A549 (cell line): ENCODE data around the gene BORA. TPM values are rescaled to one million over a fixed set of nuclear protein-coding genes. Genes with fewer than 3 reads are reported as not detected.

Source experiments
- ATAC-seq, 2 experiments: fragments of 200-7000 bp in 1 of 2; fragments of >200 bp in 1 of 2; cut with Nextera tagmentation in 1 of 2; cut with Tn5 transposase in 1 of 2; 3 replicates each; pipeline versions ENCODE4 v1.8.0 to v1.9.1; 2018 to 2020; ENCODE audit warnings: mild to moderate bottlenecking in 1 of 2, moderate library complexity in 1 of 2
- CTCF ChIA-PET: fragments of 300-600 bp; sonication (Branson Sonifier 250); formaldehyde crosslinking; extraction: SDS; loops from one replicate; lab custom pipeline; 2021; ENCODE audit warnings: antibody characterized with exemption, inconsistent platforms; lab: Yijun Ruan, JAX
- POLR2A ChIA-PET: fragments of 350-600 bp; formaldehyde crosslinking; extraction: SDS; loops from one replicate; lab custom pipeline; 2021; ENCODE audit warnings: antibody characterized with exemption, inconsistent platforms; lab: Yijun Ruan, JAX
- DNase-seq, 2 experiments: peaks; one replicate each; pipeline versions ENCODE4 v3.0.0 to v3.0.0-alpha.2; 2011 to 2016; ENCODE audit warnings: low read depth in 1 of 2, low spot score in 1 of 2
- FAIRE-seq: peaks from 2 replicates; lab custom pipeline; 2011; peaks lifted over from hg19 to GRCh38; lab: Jason Lieb, UNC
- H3K27ac ChIP-seq, 2 experiments: fragments of >200 bp; sonication (Bioruptor Twin); formaldehyde crosslinking; 3 replicates each; pipeline ENCODE4 v1.5.1; 2016 to 2017
- H3K4me1 ChIP-seq: fragments of >200 bp; sonication (Bioruptor Twin); formaldehyde crosslinking; 3 replicates; pipeline ENCODE4 v1.6.1; 2016
- H3K4me2 ChIP-seq: fragments of >200 bp; sonication (Bioruptor Twin); formaldehyde crosslinking; 3 replicates; pipeline ENCODE4 v1.6.1; 2016
- H3K4me3 ChIP-seq: fragments of >200 bp; sonication (Bioruptor Twin); formaldehyde crosslinking; 3 replicates; pipeline ENCODE4 v1.5.1; 2016
- H3K9me3 ChIP-seq: fragments of >200 bp; sonication (Bioruptor Twin); formaldehyde crosslinking; 3 replicates; pipeline ENCODE4 v1.6.1; 2016
- CEBPB ChIP-seq, 2 experiments: fragments of >200 bp in 1 of 2; sonication (Bioruptor Twin) in 1 of 2; formaldehyde crosslinking in 1 of 2; IDR thresholded peaks; 2 replicates each; pipeline ENCODE4 v1.6.1; 2012 to 2016
- CTCF ChIP-seq: fragments of >200 bp; sonication (Bioruptor Twin); formaldehyde crosslinking; IDR thresholded peaks from 3 replicates; pipeline ENCODE4 v1.5.1; 2016
- EHF ChIP-seq: fragments of 250-450 bp; sonication (Bioruptor Pico); IDR thresholded peaks from 2 replicates; pipeline ENCODE4 v1.5.0; 2020; ENCODE audit warnings: mild to moderate bottlenecking
- EHMT2 ChIP-seq: fragments of 200-600 bp; sonication (generic); IDR thresholded peaks from 2 replicates; pipeline ENCODE4 v1.6.1; 2016; ENCODE audit warnings: antibody characterized with exemption, low read depth, mild to moderate bottlenecking, moderate library complexity
- ELK1 ChIP-seq: fragments of 150-350 bp; IDR thresholded peaks from 2 replicates; pipeline ENCODE4 v1.6.1; 2014; ENCODE audit warnings: low read depth, mild to moderate bottlenecking, low read length
- EP300 ChIP-seq, 2 experiments: fragments of >200 bp; sonication (Bioruptor Twin); formaldehyde crosslinking; IDR thresholded peaks; 2 replicates in 1 of 2; 3 replicates in 1 of 2; pipeline ENCODE4 v1.6.1; 2016 to 2017
- ESRRA ChIP-seq: fragments of 150-350 bp; IDR thresholded peaks from 2 replicates; pipeline ENCODE4 v1.6.1; 2014; ENCODE audit warnings: mild to moderate bottlenecking, low read length, borderline replicate concordance
- FOSL2 ChIP-seq, 2 experiments: fragments of 450-650 bp in 1 of 2; fragments of >200 bp in 1 of 2; sonication (Bioruptor Twin) in 1 of 2; formaldehyde crosslinking; IDR thresholded peaks; 2 replicates each; pipeline versions ENCODE4 v1.5.0 to v1.6.1; 2016 to 2020; ENCODE audit warnings: mild to moderate bottlenecking in 1 of 2, moderate library complexity in 1 of 2
- HDAC2 ChIP-seq: fragments of 200-600 bp; sonication (generic); IDR thresholded peaks from 2 replicates; pipeline ENCODE4 v1.6.1; 2016
- HMGXB4 ChIP-seq: fragments of 250-450 bp; sonication (Bioruptor Pico); IDR thresholded peaks from 2 replicates; pipeline ENCODE4 v1.5.0; 2021; ENCODE audit warnings: mild to moderate bottlenecking, moderate library complexity, borderline replicate concordance
- JUNB ChIP-seq: fragments of >200 bp; sonication (Bioruptor Twin); formaldehyde crosslinking; IDR thresholded peaks from 2 replicates; pipeline ENCODE4 v1.6.1; 2016
- KDM1A ChIP-seq: fragments of 200-600 bp; sonication (generic); IDR thresholded peaks from 2 replicates; pipeline ENCODE4 v1.6.1; 2016; ENCODE audit warnings: low read depth, mild to moderate bottlenecking
- MAX ChIP-seq: IDR thresholded peaks from 2 replicates; pipeline ENCODE4 v1.6.1; 2012
- MYC ChIP-seq: IDR thresholded peaks from 2 replicates; pipeline ENCODE4 v1.6.1; 2012; ENCODE audit warnings: mild to moderate bottlenecking, inconsistent platforms, low read length, improper control_type of control experiment, borderline replicate concordance
- NR3C1 ChIP-seq: fragments of >200 bp; sonication (Bioruptor Twin); formaldehyde crosslinking; IDR thresholded peaks from 3 replicates; pipeline ENCODE4 v1.6.1; 2017
- POLR2A ChIP-seq: IDR thresholded peaks from 2 replicates; pipeline ENCODE4 v1.6.1; 2012; ENCODE audit warnings: mild to moderate bottlenecking, low read length
- POLR2AphosphoS2 ChIP-seq: conservative IDR thresholded peaks from 2 replicates; pipeline ENCODE4 v1.6.1; 2012; ENCODE audit warnings: low read length, improper control_type of control experiment, inconsistent platforms
- RAD21 ChIP-seq, 2 experiments: fragments of >200 bp in 1 of 2; sonication (Bioruptor Twin) in 1 of 2; formaldehyde crosslinking in 1 of 2; IDR thresholded peaks in 1 of 2; conservative IDR thresholded peaks in 1 of 2; 2 replicates in 1 of 2; 3 replicates in 1 of 2; pipeline ENCODE4 v1.6.1; 2012 to 2018; ENCODE audit warnings: inconsistent platforms in 1 of 2
- RARB ChIP-seq: fragments of 250-450 bp; sonication (Bioruptor Pico); IDR thresholded peaks from 2 replicates; pipeline ENCODE4 v1.8.0; 2021; ENCODE audit warnings: mild to moderate bottlenecking, moderate library complexity
- RCOR1 ChIP-seq: fragments of 150-350 bp; IDR thresholded peaks from 2 replicates; pipeline ENCODE4 v1.6.1; 2014; ENCODE audit warnings: antibody characterized with exemption, low read length, low read depth
- REST ChIP-seq: fragments of 200-600 bp; sonication (generic); IDR thresholded peaks from 2 replicates; pipeline ENCODE4 v1.6.1; 2016; ENCODE audit warnings: antibody characterized with exemption, mild to moderate bottlenecking, moderate library complexity
- SREBF2 ChIP-seq: fragments of 450-650 bp; IDR thresholded peaks from 2 replicates; pipeline ENCODE4 v1.6.1; 2014; ENCODE audit warnings: mild to moderate bottlenecking, moderate library complexity
- TP53 ChIP-seq: fragments of 250-450 bp; sonication (Bioruptor Pico); IDR thresholded peaks from 2 replicates; pipeline ENCODE4 v1.5.0; 2021; ENCODE audit warnings: mild to moderate bottlenecking, moderate library complexity
- USF2 ChIP-seq: fragments of 450-650 bp; IDR thresholded peaks from 2 replicates; pipeline ENCODE4 v1.6.1; 2014; ENCODE audit warnings: antibody characterized with exemption
- ZFP36 ChIP-seq: fragments of 450-650 bp; IDR thresholded peaks from 2 replicates; pipeline ENCODE4 v1.6.1; 2014; ENCODE audit warnings: borderline replicate concordance; ENCODE audit not compliant: partially characterized antibody
- ZNF302 ChIP-seq: fragments of 250-450 bp; sonication (Bioruptor Pico); IDR thresholded peaks from 2 replicates; pipeline ENCODE4 v1.9.0; 2021; ENCODE audit warnings: inconsistent platforms, mild to moderate bottlenecking, moderate library complexity
- WGBS: methylation state at CpG from one replicate; pipeline ENCODE4 v1.1.6; 2017; ENCODE audit errors: missing lambda C conversion rate; 5-methylcytosine and 5-hydroxymethylcytosine counted together
- polyA plus RNA-seq, 4 experiments: library from polyadenylated mRNA; depleted of rRNA in 3 of 4; stranded (reverse); fragments of >200 nt; fragmentation: RNase III in 1 of 4; extraction: RNeasy Plus Mini Kit Qiagen cat#74134 plus additional on column Dnase treatment in 1 of 4; gene quantifications; 2 replicates in 3 of 4; 3 replicates in 1 of 4; pipeline ENCODE4 v1.2.3, GENCODE V29; 2011 to 2017

BORA gene
- polyA plus RNA-seq, 2 of the 4 experiments (the other 2 are of a cell fraction) = 7.1 to 8.4 TPM

- Histone ChIP-seq H3K9me3 (no peaks in the 10 kb centered on the region), H3K4me2 (no peak overlapping the region), H3K4me1 (no peaks in the 10 kb centered on the region), H3K27ac (no peak overlapping the region), H3K4me3 (no peak overlapping the region)
- TF ChIP-seq FOSL2 (IDR thresholded peaks at IDR 0.05) (no peak), FOSL2 (CRISPR knock-in tag; IDR thresholded peaks at IDR 0.05) (no peak)
- ATAC-seq = no peak
- DNase-seq = no peak
- ChIA-PET CTCF (no interaction called here), POLR2A (no interaction called here)
- FAIRE-seq = no peak
- 81% methylated on average over 1 of the region's 1 CpG for WGBS
Observed at GRCh38 chr13:72740015-72740414, 12.3 kb downstream of the BORA start.

- DNase-seq (no peak), ATAC-seq (no peak), FAIRE-seq (no peak)
- 80% methylated on average over 1 of the region's 1 CpG for WGBS
- no peak for TF ChIP-seq HDAC2
- TF ChIP-seq SREBF2 = no peak
- TF ChIP-seq FOSL2 (IDR thresholded peaks at IDR 0.05) = no peak
- TF ChIP-seq FOSL2 (CRISPR knock-in tag; IDR thresholded peaks at IDR 0.05) = no peak
- no peak for TF ChIP-seq ZNF302 (CRISPR knock-in tag)
- no peak for TF ChIP-seq RARB (CRISPR knock-in tag)
- no peak for TF ChIP-seq ESRRA
- no peak for TF ChIP-seq CEBPB (IDR thresholded peaks at IDR 0.05)
- no peak for TF ChIP-seq MAX
- no peak for TF ChIP-seq EP300 (IDR thresholded peaks at IDR 0.05)
- TF ChIP-seq REST = no peak
- TF ChIP-seq TP53 (CRISPR knock-in tag) = no peak
- no peaks in the 10 kb centered on the region for H3K9me3 ChIP-seq
- CTCF ChIA-PET = no interaction called here
- H3K4me2 ChIP-seq = no peak overlapping the region
- POLR2A ChIA-PET = no interaction called here
- H3K4me1 ChIP-seq = no peaks in the 10 kb centered on the region
- no peak overlapping the region for H3K4me3 ChIP-seq
- no peak overlapping the region for H3K27ac ChIP-seq
Observed at GRCh38 chr13:72745260-72745659, 17.5 kb downstream of the BORA start.

- Histone ChIP-seq H3K4me3 (no peak overlapping the region), H3K4me2 (no peak overlapping the region), H3K27ac (no peak overlapping the region), H3K4me1 (no peaks in the 10 kb centered on the region), H3K9me3 (no peaks in the 10 kb centered on the region)
- ChIA-PET CTCF (no interaction called here), POLR2A (no interaction called here)
- TF ChIP-seq CTCF = no peak
- no peak for TF ChIP-seq NR3C1
- TF ChIP-seq RCOR1 = no peak
- no peak for TF ChIP-seq POLR2A
- TF ChIP-seq KDM1A = no peak
- no peak for TF ChIP-seq USF2
- TF ChIP-seq RAD21 (conservative IDR thresholded peaks at IDR 0.05 in 1 of 2, IDR thresholded peaks at IDR 0.05 in 1 of 2) = no peak
- no peak for TF ChIP-seq ZNF302 (CRISPR knock-in tag)
- TF ChIP-seq ZFP36 = no peak
- TF ChIP-seq POLR2AphosphoS2 = no peak
- no peak for TF ChIP-seq ELK1
- no peak for TF ChIP-seq JUNB
- TF ChIP-seq MYC = no peak
- no peak for TF ChIP-seq EHF (CRISPR knock-in tag)
- no peak for TF ChIP-seq HMGXB4 (CRISPR knock-in tag)
- no peak for TF ChIP-seq SREBF2
- TF ChIP-seq CEBPB (IDR thresholded peaks at IDR 0.05) = no peak
- TF ChIP-seq EHMT2 = no peak
- no peak for TF ChIP-seq FOSL2 (IDR thresholded peaks at IDR 0.05)
- no peak for TF ChIP-seq FOSL2 (CRISPR knock-in tag; IDR thresholded peaks at IDR 0.05)
- DNase-seq (no peak), FAIRE-seq (no peak), ATAC-seq (no peak)
Observed at GRCh38 chr13:72751220-72751619, 23.5 kb downstream of the BORA start.
